K562 (cell line): ENCODE results near the gene HNRNPH1. TPM values are rescaled to one million over a fixed set of nuclear protein-coding genes. Genes with fewer than 3 reads are reported as not detected.

Experiments used
- CBX3 ChIP-seq, 2 experiments: IDR thresholded peaks; 1 replicate in 1 of 2; 2 replicates in 1 of 2; pipeline ENCODE4 v1.6.1; 2012; ENCODE audit warnings: inconsistent platforms in 2 of 2, low read length in 2 of 2, borderline replicate concordance in 1 of 2, control low read depth in 1 of 2
- PHF20 ChIP-seq: fragments of 450-650 bp; IDR thresholded peaks from 2 replicates; pipeline ENCODE4 v1.6.1; 2018; ENCODE audit not compliant: partially characterized antibody
- RBFOX2 ChIP-seq: fragments of 200-400 bp; formaldehyde crosslinking; IDR thresholded peaks from 2 replicates; pipeline ENCODE4 v1.6.1; 2017; ENCODE audit warnings: low read depth, mild to moderate bottlenecking, low read length, moderate library complexity
- polyA plus RNA-seq, 8 experiments: library from polyadenylated mRNA; depleted of rRNA in 4 of 8; stranded (reverse) in 5 of 8; unstranded in 3 of 8; fragments of >200 nt; fragmentation: Nextera tagmentation in 2 of 8; fragmentation: Illumina TruSeq in 1 of 8; extraction: Ambion mirVana in 2 of 8; extraction: Trizol in 1 of 8; gene quantifications; 2 replicates each; pipeline versions ENCODE4 v1.2.1 to v1.2.3, GENCODE V29; 2011 to 2014; ENCODE audit warnings: inconsistent platforms in 1 of 8, missing spikeins in 1 of 8
- total RNA-seq, 7 experiments: library from RNA; depleted of rRNA in 6 of 7; stranded (reverse); fragments of >200 nt in 6 of 7; fragmentation: Illumina TruSeq in 2 of 7; extraction: Trizol in 2 of 7; gene quantifications; 2 replicates each; pipeline versions ENCODE4 v1.2.1 to v1.2.3, GENCODE V29; 2011 to 2021; ENCODE audit warnings: low replicate concordance in 1 of 7
- TF ChIP-seq, protein P1 (sequence below): fragments of 450-650 bp; IDR thresholded peaks from 2 replicates; pipeline ENCODE4 v1.6.1; 2016; ENCODE audit warnings: mild to moderate bottlenecking, moderate library complexity
- TF ChIP-seq, protein P2 (sequence below): fragments of 450-650 bp; IDR thresholded peaks from 2 replicates; pipeline ENCODE4 v1.6.1; 2018; ENCODE audit not compliant: partially characterized antibody

The HNRNPH1 gene
- total and polyA plus RNA-seq, 9 of the 15 experiments (the other 6 are each of a cell fraction or from before 2014, with no cell fraction given): 103 to 656 (median 561) TPM

DNA sequence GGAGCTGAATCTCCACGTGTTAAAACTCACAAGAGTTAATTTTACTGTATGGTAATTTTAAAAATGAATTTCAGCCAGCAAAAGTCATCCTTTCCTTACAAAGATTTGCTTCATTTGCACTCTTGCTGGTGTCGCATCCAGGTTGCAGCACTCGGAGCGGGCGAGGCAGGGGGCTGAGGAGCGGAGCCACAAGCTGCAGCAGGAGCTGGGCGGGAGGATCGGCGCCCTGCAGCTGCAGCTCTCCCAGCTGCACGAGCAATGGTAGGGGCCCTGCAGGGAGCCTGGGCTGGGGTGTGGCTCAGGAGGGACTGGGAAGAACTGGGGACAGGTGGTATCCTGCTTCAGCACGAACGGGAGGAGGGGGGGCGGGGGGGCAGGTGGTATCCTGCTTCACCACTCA lies 27.1 kb downstream of the HNRNPH1 start (continued):
- TF ChIP-seq, protein P1, sequence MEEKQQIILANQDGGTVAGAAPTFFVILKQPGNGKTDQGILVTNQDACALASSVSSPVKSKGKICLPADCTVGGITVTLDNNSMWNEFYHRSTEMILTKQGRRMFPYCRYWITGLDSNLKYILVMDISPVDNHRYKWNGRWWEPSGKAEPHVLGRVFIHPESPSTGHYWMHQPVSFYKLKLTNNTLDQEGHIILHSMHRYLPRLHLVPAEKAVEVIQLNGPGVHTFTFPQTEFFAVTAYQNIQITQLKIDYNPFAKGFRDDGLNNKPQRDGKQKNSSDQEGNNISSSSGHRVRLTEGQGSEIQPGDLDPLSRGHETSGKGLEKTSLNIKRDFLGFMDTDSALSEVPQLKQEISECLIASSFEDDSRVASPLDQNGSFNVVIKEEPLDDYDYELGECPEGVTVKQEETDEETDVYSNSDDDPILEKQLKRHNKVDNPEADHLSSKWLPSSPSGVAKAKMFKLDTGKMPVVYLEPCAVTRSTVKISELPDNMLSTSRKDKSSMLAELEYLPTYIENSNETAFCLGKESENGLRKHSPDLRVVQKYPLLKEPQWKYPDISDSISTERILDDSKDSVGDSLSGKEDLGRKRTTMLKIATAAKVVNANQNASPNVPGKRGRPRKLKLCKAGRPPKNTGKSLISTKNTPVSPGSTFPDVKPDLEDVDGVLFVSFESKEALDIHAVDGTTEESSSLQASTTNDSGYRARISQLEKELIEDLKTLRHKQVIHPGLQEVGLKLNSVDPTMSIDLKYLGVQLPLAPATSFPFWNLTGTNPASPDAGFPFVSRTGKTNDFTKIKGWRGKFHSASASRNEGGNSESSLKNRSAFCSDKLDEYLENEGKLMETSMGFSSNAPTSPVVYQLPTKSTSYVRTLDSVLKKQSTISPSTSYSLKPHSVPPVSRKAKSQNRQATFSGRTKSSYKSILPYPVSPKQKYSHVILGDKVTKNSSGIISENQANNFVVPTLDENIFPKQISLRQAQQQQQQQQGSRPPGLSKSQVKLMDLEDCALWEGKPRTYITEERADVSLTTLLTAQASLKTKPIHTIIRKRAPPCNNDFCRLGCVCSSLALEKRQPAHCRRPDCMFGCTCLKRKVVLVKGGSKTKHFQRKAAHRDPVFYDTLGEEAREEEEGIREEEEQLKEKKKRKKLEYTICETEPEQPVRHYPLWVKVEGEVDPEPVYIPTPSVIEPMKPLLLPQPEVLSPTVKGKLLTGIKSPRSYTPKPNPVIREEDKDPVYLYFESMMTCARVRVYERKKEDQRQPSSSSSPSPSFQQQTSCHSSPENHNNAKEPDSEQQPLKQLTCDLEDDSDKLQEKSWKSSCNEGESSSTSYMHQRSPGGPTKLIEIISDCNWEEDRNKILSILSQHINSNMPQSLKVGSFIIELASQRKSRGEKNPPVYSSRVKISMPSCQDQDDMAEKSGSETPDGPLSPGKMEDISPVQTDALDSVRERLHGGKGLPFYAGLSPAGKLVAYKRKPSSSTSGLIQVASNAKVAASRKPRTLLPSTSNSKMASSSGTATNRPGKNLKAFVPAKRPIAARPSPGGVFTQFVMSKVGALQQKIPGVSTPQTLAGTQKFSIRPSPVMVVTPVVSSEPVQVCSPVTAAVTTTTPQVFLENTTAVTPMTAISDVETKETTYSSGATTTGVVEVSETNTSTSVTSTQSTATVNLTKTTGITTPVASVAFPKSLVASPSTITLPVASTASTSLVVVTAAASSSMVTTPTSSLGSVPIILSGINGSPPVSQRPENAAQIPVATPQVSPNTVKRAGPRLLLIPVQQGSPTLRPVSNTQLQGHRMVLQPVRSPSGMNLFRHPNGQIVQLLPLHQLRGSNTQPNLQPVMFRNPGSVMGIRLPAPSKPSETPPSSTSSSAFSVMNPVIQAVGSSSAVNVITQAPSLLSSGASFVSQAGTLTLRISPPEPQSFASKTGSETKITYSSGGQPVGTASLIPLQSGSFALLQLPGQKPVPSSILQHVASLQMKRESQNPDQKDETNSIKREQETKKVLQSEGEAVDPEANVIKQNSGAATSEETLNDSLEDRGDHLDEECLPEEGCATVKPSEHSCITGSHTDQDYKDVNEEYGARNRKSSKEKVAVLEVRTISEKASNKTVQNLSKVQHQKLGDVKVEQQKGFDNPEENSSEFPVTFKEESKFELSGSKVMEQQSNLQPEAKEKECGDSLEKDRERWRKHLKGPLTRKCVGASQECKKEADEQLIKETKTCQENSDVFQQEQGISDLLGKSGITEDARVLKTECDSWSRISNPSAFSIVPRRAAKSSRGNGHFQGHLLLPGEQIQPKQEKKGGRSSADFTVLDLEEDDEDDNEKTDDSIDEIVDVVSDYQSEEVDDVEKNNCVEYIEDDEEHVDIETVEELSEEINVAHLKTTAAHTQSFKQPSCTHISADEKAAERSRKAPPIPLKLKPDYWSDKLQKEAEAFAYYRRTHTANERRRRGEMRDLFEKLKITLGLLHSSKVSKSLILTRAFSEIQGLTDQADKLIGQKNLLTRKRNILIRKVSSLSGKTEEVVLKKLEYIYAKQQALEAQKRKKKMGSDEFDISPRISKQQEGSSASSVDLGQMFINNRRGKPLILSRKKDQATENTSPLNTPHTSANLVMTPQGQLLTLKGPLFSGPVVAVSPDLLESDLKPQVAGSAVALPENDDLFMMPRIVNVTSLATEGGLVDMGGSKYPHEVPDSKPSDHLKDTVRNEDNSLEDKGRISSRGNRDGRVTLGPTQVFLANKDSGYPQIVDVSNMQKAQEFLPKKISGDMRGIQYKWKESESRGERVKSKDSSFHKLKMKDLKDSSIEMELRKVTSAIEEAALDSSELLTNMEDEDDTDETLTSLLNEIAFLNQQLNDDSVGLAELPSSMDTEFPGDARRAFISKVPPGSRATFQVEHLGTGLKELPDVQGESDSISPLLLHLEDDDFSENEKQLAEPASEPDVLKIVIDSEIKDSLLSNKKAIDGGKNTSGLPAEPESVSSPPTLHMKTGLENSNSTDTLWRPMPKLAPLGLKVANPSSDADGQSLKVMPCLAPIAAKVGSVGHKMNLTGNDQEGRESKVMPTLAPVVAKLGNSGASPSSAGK: no peak
- no peak for TF ChIP-seq CBX3 (IDR thresholded peaks at IDR 0.05; ENCODE audit: borderline replicate concordance in 1 of 2, low read length in 2 of 2)
- TF ChIP-seq PHF20: no peak
- no peak for TF ChIP-seq RBFOX2
- TF ChIP-seq, protein P2, sequence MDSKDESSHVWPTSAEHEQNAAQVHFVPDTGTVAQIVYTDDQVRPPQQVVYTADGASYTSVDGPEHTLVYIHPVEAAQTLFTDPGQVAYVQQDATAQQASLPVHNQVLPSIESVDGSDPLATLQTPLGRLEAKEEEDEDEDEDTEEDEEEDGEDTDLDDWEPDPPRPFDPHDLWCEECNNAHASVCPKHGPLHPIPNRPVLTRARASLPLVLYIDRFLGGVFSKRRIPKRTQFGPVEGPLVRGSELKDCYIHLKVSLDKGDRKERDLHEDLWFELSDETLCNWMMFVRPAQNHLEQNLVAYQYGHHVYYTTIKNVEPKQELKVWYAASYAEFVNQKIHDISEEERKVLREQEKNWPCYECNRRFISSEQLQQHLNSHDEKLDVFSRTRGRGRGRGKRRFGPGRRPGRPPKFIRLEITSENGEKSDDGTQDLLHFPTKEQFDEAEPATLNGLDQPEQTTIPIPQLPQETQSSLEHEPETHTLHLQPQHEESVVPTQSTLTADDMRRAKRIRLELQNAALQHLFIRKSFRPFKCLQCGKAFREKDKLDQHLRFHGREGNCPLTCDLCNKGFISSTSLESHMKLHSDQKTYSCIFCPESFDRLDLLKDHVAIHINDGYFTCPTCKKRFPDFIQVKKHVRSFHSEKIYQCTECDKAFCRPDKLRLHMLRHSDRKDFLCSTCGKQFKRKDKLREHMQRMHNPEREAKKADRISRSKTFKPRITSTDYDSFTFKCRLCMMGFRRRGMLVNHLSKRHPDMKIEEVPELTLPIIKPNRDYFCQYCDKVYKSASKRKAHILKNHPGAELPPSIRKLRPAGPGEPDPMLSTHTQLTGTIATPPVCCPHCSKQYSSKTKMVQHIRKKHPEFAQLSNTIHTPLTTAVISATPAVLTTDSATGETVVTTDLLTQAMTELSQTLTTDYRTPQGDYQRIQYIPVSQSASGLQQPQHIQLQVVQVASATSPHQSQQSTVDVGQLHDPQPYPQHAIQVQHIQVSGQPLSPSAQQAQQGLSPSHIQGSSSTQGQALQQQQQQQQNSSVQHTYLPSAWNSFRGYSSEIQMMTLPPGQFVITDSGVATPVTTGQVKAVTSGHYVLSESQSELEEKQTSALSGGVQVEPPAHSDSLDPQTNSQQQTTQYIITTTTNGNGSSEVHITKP: no peak
